ENCODE results near the gene LRRC23. TPM values are rescaled to one million over a fixed set of nuclear protein-coding genes. Genes with fewer than 3 reads are reported as not detected.
A peak's percentile ranks its signal among the peaks of the same experiment; 100 is the strongest.
"Not testable (repeated sequence)": the region's sequence is repeated elsewhere in the genome, so short reads cannot be mapped to it uniquely, and the experiment has no call there.

Gene LRRC23
- total RNA-seq, 6 experiments from 2014 or later = 5.5 to 7.9 (median 6.6) TPM

- peak; percentile 94 for DNase-seq
These were observed 13.6 kb upstream of the LRRC23 start for GRCh38 chr12:6890789-6891645.

DNA sequence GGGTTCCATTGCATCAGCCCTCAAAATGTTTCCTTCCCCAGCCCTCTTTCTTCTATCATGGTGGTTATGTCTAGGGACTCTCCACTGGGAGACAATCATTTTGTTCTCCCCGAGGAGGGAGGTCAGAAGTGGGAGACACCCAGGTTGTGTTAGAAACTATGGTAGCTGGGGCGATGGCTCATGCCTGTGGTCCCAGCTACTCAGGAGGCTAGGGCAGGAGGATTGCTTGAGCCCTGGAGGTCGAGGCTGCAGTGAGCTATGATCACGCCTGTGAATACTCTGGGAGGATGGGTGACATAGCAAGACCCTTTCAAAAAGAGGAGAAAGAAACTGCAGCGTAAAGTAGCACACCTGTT lies 13.0 kb upstream of the LRRC23 start:
- Mint-ChIP-seq H3K4me3 (peak overlapping the region; percentile 86), H3K27ac (peak overlapping the region; percentile 90), H3K36me3 (ENCODE audit: low read depth) (0 out of 2 replicates have a peak, but pooled peaks cover 4% of the 10 kb centered on the region), H3K27me3 (ENCODE audit: insufficient read depth) (0 out of 2 replicates have a peak, but pooled peaks cover under 1% of the 10 kb centered on the region), H3K9me3 (no peaks in the 10 kb centered on the region), H3K4me1 (ENCODE audit: low read depth) (peaks cover 15% of the 10 kb centered on the region)
- TF ChIP-seq, protein P1, sequence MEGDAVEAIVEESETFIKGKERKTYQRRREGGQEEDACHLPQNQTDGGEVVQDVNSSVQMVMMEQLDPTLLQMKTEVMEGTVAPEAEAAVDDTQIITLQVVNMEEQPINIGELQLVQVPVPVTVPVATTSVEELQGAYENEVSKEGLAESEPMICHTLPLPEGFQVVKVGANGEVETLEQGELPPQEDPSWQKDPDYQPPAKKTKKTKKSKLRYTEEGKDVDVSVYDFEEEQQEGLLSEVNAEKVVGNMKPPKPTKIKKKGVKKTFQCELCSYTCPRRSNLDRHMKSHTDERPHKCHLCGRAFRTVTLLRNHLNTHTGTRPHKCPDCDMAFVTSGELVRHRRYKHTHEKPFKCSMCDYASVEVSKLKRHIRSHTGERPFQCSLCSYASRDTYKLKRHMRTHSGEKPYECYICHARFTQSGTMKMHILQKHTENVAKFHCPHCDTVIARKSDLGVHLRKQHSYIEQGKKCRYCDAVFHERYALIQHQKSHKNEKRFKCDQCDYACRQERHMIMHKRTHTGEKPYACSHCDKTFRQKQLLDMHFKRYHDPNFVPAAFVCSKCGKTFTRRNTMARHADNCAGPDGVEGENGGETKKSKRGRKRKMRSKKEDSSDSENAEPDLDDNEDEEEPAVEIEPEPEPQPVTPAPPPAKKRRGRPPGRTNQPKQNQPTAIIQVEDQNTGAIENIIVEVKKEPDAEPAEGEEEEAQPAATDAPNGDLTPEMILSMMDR (IDR thresholded peaks at IDR 0.05) = no peak
- DNase-seq = no peak

More at GRCh38 chr12:6890789-6891645, 13.6 kb upstream of the LRRC23 start:
- Mint-ChIP-seq H3K27ac (peak overlapping the region; percentile 99), H3K36me3 (ENCODE audit: low read depth) (0 out of 2 replicates have a peak, but pooled peaks cover 4% of the 10 kb centered on the region), H3K4me3 (peak overlapping the region; percentile 86), H3K4me1 (ENCODE audit: low read depth) (peaks cover 15% of the 10 kb centered on the region), H3K9me3 (no peaks in the 10 kb centered on the region), H3K27me3 (ENCODE audit: insufficient read depth) (no peaks in the 10 kb centered on the region)
- TF ChIP-seq, protein P1 (IDR thresholded peaks at IDR 0.05) = peak; percentile 91

- H3K27me3 Mint-ChIP-seq (ENCODE audit: insufficient read depth); DNase-seq; H3K36me3 Mint-ChIP-seq (ENCODE audit: low read depth); H3K9me3 Mint-ChIP-seq; H3K4me3 Mint-ChIP-seq: not testable (repeated sequence)
- peaks cover 15% of the 10 kb centered on the region for H3K4me1 Mint-ChIP-seq (ENCODE audit: low read depth)
- 0 out of 2 replicates have a peak overlapping the region, but pooled peaks have one; percentile 1 for H3K27ac Mint-ChIP-seq
These were observed 11.9 kb upstream of the LRRC23 start for GRCh38 chr12:6892683-6893082.

- Mint-ChIP-seq H3K9me3 (no peaks in the 10 kb centered on the region), H3K27ac (no peak overlapping the region), H3K36me3 (ENCODE audit: low read depth) (0 out of 2 replicates have a peak, but pooled peaks cover 4% of the 10 kb centered on the region), H3K4me1 (ENCODE audit: low read depth) (peaks cover 15% of the 10 kb centered on the region), H3K4me3 (no peak overlapping the region), H3K27me3 (ENCODE audit: insufficient read depth) (peaks cover 3% of the 10 kb centered on the region)
- TF ChIP-seq, protein P1 (IDR thresholded peaks at IDR 0.05) = no peak
- no peak for DNase-seq
These were observed 10.3 kb upstream of the LRRC23 start for GRCh38 chr12:6894321-6894720.

- no peaks in the 10 kb centered on the region for H3K9me3 Mint-ChIP-seq
- H3K36me3 Mint-ChIP-seq (ENCODE audit: low read depth) = no peaks in the 10 kb centered on the region
- H3K27ac Mint-ChIP-seq = no peak overlapping the region
- no peak overlapping the region for H3K4me3 Mint-ChIP-seq
- H3K27me3 Mint-ChIP-seq (ENCODE audit: insufficient read depth) = peaks cover 3% of the 10 kb centered on the region
- H3K4me1 Mint-ChIP-seq (ENCODE audit: low read depth) = no peaks in the 10 kb centered on the region
- TF ChIP-seq, protein P1 (IDR thresholded peaks at IDR 0.05) = no peak
- no peak for DNase-seq
These were observed 7.7 kb upstream of the LRRC23 start for GRCh38 chr12:6896846-6897435.

GRCh38 chr12:6899427-6899826 lies 5.2 kb upstream of the LRRC23 start:
- Mint-ChIP-seq H3K27me3 (ENCODE audit: insufficient read depth) (peaks cover 3% of the 10 kb centered on the region), H3K4me1 (ENCODE audit: low read depth) (no peaks in the 10 kb centered on the region), H3K9me3 (no peaks in the 10 kb centered on the region), H3K36me3 (ENCODE audit: low read depth) (no peaks in the 10 kb centered on the region), H3K27ac (no peak overlapping the region), H3K4me3 (no peak overlapping the region)
- TF ChIP-seq, protein P1 (IDR thresholded peaks at IDR 0.05) = no peak
- no peak for DNase-seq

Measured in HFFc6 (cell line).